DMS53 treated with DMSO at 0.1 percent for 48 hours (cell line): ENCODE data around the gene CD151.

Experiments used
- DNase-seq: peaks from one replicate; lab custom pipeline; 2025; ENCODE audit not compliant: unreplicated experiment; lab: John Stamatoyannopoulos, UW

The CD151 gene

GRCh38 chr11:855330-855674 is 22.6 kb downstream of the CD151 start:
- DNase-seq, result no peak

- DNase-seq, result no peak
Observed at GRCh38 chr11:855796-856195, 23.0 kb downstream of the CD151 start.

DNA sequence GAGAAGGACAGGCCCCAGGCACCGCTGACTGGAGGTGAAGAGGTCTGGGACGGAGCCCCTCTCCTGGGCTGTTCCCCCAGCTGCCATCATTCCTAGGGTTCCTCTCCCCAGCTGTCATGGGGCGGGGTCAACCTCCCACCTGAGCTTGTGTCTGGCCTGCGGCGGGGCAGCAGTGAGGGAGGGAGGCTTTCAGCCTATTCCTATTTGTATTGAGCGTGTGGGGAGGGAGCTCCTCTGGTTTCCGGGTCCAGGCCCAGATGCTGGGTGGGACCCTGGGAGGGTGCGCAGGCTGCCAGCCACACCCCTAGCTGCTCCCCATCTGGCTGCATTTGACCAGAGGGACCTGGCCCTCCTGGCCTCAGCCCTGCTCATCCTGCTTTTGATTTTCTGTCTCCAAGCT is 23.6 kb downstream of the CD151 start:
- no peak for DNase-seq

DNA sequence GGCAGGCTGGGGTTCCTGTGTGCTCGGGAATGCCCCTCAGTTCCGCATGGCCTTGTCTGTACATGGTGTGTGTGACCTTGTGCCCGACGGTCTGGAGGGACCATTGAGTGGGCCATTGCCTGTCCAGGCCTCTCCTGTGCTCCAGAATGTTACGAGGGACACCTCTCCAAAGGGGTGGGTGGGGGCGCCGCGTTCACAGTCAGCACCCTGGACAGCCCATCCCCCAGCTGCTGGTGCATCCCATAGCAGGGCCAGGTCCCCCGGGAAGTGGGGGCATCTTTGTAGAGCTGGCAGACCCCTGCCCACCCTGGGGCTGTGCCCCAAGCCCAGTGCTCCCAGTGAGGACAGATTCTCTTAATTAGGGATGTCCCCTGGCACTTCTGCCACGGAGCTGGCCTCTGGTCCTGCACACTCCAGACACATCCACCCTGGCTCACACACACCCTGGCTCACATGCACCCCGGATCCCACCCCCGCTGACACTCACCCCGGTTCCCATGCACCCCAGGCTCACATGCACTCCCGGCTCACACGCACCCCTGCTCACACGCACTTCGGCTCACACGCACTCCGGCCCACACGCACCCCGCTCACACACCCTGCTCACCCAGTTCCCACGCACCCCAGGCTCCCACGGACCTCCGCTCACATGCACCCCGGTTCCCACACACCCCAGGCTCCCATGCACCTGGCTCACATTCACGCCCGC is 25.5 kb downstream of the CD151 start:
- no peak for DNase-seq

- DNase-seq, result no peak
Observed at GRCh38 chr11:858762-859339, 26.1 kb downstream of the CD151 start.

GRCh38 chr11:859394-860131 is 26.8 kb downstream of the CD151 start:
- DNase-seq, result no peak

GRCh38 chr11:860234-861104 is 27.7 kb downstream of the CD151 start:
- DNase-seq, result no peak

GRCh38 chr11:861105-861479 is 28.3 kb downstream of the CD151 start:
- DNase-seq, result no peak

- DNase-seq, result no peak
Observed at GRCh38 chr11:862081-862661, 29.4 kb downstream of the CD151 start.

DNA sequence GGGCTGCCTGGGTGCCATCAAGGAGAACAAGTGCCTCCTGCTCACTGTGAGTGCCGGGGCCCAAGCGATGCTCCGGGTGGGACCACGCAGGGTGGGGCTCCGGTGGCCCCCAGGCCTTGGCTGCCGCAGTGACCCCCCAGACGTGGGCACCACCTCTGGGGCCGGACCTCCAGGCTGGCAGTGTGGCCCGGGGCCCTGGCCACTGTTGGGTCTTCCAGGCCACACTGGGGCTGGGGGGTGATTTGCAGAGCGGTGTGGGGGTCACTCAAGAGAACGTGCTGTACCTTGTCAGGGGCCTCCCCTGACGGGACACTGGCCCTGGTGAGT is 29.9 kb downstream of the CD151 start:
- DNase-seq, result no peak

DNA sequence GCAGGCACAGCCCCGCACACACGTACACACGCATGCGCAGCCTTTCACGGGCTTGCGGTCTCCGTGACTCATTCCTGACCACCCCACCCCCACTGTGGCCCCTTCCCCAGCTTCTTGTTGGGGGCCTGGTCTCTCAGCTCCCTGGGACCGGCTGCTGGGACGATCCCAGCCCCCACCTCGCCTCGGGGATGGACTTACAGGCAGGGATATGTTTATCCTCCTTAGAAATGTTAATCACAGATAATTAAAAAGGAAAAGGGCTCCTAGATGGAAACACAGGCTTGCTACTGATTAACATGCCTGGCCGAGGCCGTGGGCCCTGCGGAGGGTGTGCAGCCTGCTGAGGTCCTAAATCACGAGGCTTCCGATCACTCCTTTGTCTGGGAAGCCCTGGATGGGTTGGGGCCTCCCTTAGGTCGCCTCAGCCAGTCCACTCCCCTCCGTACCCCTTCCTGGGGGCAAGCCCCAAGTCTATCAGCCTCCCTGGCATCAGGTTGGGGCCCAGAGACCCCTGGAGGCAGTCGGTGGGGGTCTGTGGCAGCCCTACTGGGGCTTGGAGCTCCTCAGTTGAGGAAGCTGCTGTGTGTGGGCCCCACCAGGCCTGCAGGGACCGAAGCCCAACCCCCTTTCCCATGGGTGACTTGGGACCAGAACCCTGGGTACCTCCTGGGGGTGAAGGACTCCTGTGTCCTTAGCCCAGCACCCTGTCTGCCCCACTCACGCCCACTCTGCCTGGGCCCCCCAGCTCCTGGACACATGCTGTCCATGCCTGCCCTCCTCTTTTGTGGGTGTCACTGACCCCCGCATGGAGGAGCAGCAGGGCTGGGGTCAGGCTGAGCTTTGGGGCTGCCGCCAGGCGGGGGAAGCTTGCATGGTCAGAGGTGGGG is 30.5 kb downstream of the CD151 start:
- DNase-seq, result no peak

DNA sequence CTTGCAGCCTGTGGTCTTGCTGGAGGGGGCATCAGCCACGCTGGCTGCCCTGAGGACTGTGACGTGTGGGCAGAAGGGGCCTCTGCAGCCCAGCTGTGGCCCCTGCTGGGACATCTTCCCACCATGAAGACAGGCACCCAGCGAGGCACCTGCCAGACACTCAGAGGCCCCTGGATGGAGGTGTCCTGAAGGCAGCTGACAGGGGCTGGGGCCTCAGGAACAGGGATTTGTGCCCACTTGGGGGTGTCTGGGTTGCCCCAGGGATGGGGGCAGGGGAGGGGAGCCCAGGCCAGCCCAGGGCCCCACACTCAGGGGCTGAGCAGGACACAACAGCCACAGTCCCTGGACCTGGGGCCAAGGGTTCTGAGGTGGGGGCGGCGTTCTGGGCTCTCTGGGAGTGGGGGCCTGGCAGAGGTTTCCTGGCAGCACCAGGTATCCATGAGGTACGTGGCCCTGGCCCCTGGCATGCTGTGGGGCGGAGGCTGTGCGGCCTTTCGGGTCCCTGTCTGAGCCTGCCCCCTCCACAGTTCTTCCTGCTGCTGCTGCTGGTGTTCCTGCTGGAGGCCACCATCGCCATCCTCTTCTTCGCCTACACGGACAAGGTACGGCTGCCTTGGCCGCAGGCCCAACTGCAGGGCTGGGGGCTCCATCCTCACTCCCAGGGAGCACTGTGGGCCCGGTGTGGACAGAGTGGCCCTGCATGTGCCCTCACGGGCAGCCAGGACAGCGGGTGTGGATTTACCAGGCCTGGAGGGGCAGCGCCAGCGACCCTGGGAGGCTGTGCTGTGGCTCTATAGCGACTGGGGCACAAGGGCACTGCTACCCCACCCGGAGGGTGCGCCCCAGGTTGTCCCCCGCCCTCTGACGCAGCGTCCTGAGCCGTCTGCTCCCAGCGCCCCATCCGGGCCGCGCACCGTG is 31.4 kb downstream of the CD151 start:
- no peak for DNase-seq

- no peak for DNase-seq
Observed at GRCh38 chr11:864898-865297, 32.1 kb downstream of the CD151 start.

DNA sequence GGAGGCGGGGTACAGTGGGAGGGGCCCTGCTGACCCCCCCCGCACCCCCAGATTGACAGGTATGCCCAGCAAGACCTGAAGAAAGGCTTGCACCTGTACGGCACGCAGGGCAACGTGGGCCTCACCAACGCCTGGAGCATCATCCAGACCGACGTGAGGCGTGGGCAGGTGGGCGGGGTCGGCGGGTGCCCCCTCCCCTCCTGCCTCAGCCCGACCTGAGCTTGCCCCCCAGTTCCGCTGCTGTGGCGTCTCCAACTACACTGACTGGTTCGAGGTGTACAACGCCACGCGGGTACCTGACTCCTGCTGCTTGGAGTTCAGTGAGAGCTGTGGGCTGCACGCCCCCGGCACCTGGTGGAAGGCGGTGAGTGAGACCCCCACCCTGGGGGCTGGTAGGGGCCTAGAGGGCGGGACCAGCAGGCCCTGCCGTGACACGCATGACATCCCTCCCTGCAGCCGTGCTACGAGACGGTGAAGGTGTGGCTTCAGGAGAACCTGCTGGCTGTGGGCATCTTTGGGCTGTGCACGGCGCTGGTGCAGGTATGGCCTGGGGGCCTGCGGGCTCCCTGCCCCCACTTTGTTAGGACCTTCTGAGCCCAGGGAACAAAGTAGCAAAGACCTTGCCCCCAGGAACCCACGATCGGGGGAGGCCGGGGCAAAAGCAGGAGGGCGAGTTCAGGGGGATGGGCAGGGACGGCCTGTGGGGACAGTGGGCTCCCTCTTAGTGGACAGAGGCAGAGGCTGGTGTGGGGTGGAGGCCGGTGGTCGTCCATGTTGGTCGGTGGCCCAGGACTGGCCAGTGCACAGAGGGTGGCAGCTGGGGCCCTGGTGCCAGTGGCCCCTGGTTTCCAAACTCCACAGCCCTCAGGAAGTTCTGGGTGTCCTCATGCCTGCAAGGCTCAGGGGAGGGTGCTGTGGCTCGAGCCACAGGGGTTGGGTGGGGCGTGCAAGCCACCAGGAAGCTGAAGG is 33.0 kb downstream of the CD151 start:
- DNase-seq, result no peak

DNA sequence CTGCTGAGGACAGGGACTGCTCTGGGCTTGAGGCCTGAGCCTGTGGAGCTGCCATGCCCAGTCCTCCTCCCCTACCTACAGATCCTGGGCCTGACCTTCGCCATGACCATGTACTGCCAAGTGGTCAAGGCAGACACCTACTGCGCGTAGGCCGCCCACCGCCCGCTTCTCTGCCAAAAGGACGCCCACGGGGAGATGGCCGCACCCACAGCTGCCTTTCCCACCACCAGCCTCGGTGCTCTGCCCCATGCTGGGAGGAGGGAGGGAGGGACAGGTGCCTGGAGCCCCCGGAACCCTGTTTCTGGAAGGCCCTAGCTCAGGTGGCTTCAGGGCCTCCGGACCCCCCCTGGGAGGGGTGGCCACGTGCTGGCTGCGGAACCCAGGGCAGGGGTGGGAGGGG is 33.7 kb downstream of the CD151 start:
- no peak for DNase-seq

DNA sequence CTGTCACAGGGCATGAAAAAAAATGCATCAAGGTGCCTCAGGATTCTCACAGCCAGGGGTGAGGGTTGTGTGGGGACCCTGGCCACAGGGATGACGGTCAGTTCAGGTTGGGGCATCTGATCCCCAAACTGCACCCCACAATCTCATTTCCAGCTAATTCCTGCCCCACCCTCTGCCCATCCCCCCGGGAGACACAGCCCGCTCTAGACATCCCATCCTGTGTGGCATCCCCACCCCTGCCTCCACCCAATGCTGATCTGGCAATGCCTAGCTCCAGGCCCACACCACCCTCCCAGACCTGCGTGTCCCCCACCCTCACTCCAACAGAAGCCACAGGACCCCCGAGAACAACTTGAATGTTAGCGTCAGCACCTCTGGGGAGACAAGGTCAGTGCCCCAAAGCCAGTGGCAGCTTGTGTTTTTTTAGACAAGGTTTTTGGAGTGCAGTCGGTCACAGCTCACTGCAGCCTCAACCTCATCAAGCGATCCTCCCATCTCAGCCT is 35.2 kb downstream of the CD151 start:
- no peak for DNase-seq

DNA sequence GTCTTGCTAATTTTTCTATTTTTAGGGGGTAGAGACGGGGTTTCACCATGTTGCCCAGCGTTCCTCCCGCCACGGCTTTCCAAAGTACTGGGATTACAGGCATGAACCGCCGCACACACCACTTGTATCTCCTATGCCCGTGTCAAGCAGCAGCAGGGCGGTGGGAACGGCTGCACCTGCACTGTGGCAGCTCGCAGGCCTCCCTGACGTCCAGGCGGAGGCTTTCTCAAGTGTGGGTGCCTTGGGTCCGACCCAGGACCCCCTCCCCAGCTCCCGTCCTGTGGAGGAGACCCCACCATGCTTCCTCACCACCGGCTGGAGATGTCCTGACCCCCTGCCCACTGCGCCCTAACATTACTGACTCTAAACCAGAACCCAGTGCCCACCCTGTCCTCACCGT is 35.6 kb downstream of the CD151 start:
- no peak for DNase-seq

DNA sequence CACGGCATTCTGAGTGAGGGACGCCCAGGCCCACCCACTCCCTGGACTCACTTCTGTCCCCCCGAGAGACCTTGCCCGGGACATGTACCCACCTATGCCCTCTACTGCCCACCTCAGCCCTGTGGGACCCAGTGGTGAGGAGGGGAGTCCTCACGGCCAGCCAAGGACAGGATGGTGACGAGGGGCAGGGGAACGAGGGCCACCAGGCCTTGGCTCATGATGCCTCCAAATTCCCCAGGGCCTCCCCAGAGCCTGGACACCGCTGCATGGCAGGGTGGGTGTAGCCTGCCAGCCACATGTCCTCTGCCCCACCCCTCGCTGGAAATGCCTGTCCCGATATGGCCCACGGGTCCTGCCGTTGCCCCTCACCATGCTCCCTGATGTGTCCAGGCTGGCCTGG is 36.0 kb downstream of the CD151 start:
- DNase-seq, result no peak
